HUES6 (cell line): Measurements from ENCODE around the gene EBPL.

Source experiments
- H3K27ac ChIP-seq: 2 replicates; pipeline ENCODE4 v1.7.0; 2013; ENCODE audit warnings: low read depth, mild to moderate bottlenecking, low read length, inconsistent platforms
- H3K27me3 ChIP-seq: 2 replicates; pipeline ENCODE4 v1.6.1; 2013; ENCODE audit warnings: low read length; ENCODE audit not compliant: control insufficient read depth, insufficient read depth
- H3K36me3 ChIP-seq: 2 replicates; pipeline ENCODE4 v1.6.1; 2013; ENCODE audit warnings: low read length; ENCODE audit not compliant: control insufficient read depth, insufficient read depth
- H3K4me1 ChIP-seq: 2 replicates; pipeline ENCODE4 v1.6.1; 2013; ENCODE audit warnings: low read length; ENCODE audit not compliant: control insufficient read depth, insufficient read depth
- H3K4me3 ChIP-seq: 2 replicates; pipeline ENCODE4 v1.5.1; 2013; ENCODE audit warnings: low read depth, low read length
- H3K9ac ChIP-seq: one replicate; pipeline ENCODE4 v1.6.1; 2013; ENCODE audit warnings: mild to moderate bottlenecking, low read length
- H3K9me3 ChIP-seq: 2 replicates; pipeline ENCODE4 v1.6.1; 2013; ENCODE audit warnings: low read depth, low read length; ENCODE audit not compliant: control insufficient read depth, insufficient read depth

The EBPL gene

GRCh38 chr13:49670828-49671227, 20.5 kb downstream of the EBPL start:
- Histone ChIP-seq H3K4me1 (no peaks in the 10 kb centered on the region), H3K27me3 (no peaks in the 10 kb centered on the region), H3K27ac (no peak overlapping the region), H3K36me3 (peaks cover 16% of the 10 kb centered on the region), H3K9me3 (no peaks in the 10 kb centered on the region), H3K4me3 (no peak overlapping the region), H3K9ac (no peak overlapping the region)

GRCh38 chr13:49669735-49670309, 21.5 kb downstream of the EBPL start:
- H3K9me3 ChIP-seq: no peaks in the 10 kb centered on the region
- no peaks in the 10 kb centered on the region for H3K4me1 ChIP-seq
- no peaks in the 10 kb centered on the region for H3K27me3 ChIP-seq
- no peak overlapping the region for H3K4me3 ChIP-seq
- peaks cover 16% of the 10 kb centered on the region for H3K36me3 ChIP-seq
- H3K9ac ChIP-seq: no peak overlapping the region
- no peak overlapping the region for H3K27ac ChIP-seq

- Histone ChIP-seq H3K27ac (no peak overlapping the region), H3K9ac (no peak overlapping the region), H3K36me3 (peaks cover 22% of the 10 kb centered on the region), H3K9me3 (no peaks in the 10 kb centered on the region), H3K4me3 (no peak overlapping the region), H3K27me3 (no peaks in the 10 kb centered on the region), H3K4me1 (no peaks in the 10 kb centered on the region)
These were observed 23.5 kb downstream of the EBPL start for GRCh38 chr13:49667773-49668172.

- no peaks in the 10 kb centered on the region for H3K27me3 ChIP-seq
- no peak overlapping the region for H3K9ac ChIP-seq
- no peaks in the 10 kb centered on the region for H3K4me1 ChIP-seq
- no peak overlapping the region for H3K4me3 ChIP-seq
- H3K27ac ChIP-seq: no peak overlapping the region
- no peaks in the 10 kb centered on the region for H3K9me3 ChIP-seq
- peaks cover 50% of the 10 kb centered on the region for H3K36me3 ChIP-seq
These were observed 26.7 kb downstream of the EBPL start for GRCh38 chr13:49664606-49665005.

- H3K27ac ChIP-seq: no peak overlapping the region
- H3K4me3 ChIP-seq: no peak overlapping the region
- no peak overlapping the region for H3K9ac ChIP-seq
- peaks cover 28% of the 10 kb centered on the region for H3K36me3 ChIP-seq
- H3K4me1 ChIP-seq: no peaks in the 10 kb centered on the region
- H3K27me3 ChIP-seq: no peaks in the 10 kb centered on the region
- H3K9me3 ChIP-seq: no peaks in the 10 kb centered on the region
These were observed 34.0 kb downstream of the EBPL start for GRCh38 chr13:49657241-49657641.

GRCh38 chr13:49655906-49656305, 35.4 kb downstream of the EBPL start:
- Histone ChIP-seq H3K4me1 (no peaks in the 10 kb centered on the region), H3K9ac (no peak overlapping the region), H3K27me3 (no peaks in the 10 kb centered on the region), H3K4me3 (no peak overlapping the region), H3K9me3 (no peaks in the 10 kb centered on the region), H3K36me3 (peaks cover 16% of the 10 kb centered on the region), H3K27ac (no peak overlapping the region)

- H3K36me3 ChIP-seq: no peaks in the 10 kb centered on the region; the same call in 1 of the 2 replicates
- H3K27me3 ChIP-seq: no peaks in the 10 kb centered on the region
- H3K4me1 ChIP-seq: no peaks in the 10 kb centered on the region
- no peak overlapping the region for H3K9ac ChIP-seq
- H3K27ac ChIP-seq: no peak overlapping the region
- H3K4me3 ChIP-seq: no peak overlapping the region
- no peaks in the 10 kb centered on the region for H3K9me3 ChIP-seq
These were observed 37.3 kb downstream of the EBPL start for GRCh38 chr13:49654011-49654410.

GRCh38 chr13:49653478-49653877, 37.8 kb downstream of the EBPL start:
- H3K9me3 ChIP-seq: no peaks in the 10 kb centered on the region
- no peak overlapping the region for H3K27ac ChIP-seq
- H3K4me1 ChIP-seq: no peaks in the 10 kb centered on the region
- H3K9ac ChIP-seq: no peak overlapping the region
- no peak overlapping the region for H3K4me3 ChIP-seq
- H3K27me3 ChIP-seq: no peaks in the 10 kb centered on the region
- H3K36me3 ChIP-seq: no peaks in the 10 kb centered on the region; the same call in 1 of the 2 replicates

GRCh38 chr13:49652355-49653305, 38.7 kb downstream of the EBPL start:
- H3K27ac ChIP-seq: no peak overlapping the region
- no peak overlapping the region for H3K4me3 ChIP-seq
- no peaks in the 10 kb centered on the region for H3K36me3 ChIP-seq
- no peaks in the 10 kb centered on the region for H3K9me3 ChIP-seq
- H3K4me1 ChIP-seq: no peaks in the 10 kb centered on the region
- H3K9ac ChIP-seq: no peak overlapping the region
- no peaks in the 10 kb centered on the region for H3K27me3 ChIP-seq

GRCh38 chr13:49651570-49652354, 39.5 kb downstream of the EBPL start:
- Histone ChIP-seq H3K9ac (no peak overlapping the region), H3K36me3 (no peaks in the 10 kb centered on the region), H3K9me3 (no peaks in the 10 kb centered on the region), H3K4me3 (no peak overlapping the region), H3K27ac (no peak overlapping the region), H3K27me3 (no peaks in the 10 kb centered on the region), H3K4me1 (no peaks in the 10 kb centered on the region)

- H3K9ac ChIP-seq: no peak overlapping the region
- no peaks in the 10 kb centered on the region for H3K27me3 ChIP-seq
- no peaks in the 10 kb centered on the region for H3K36me3 ChIP-seq
- H3K4me3 ChIP-seq: no peak overlapping the region
- no peaks in the 10 kb centered on the region for H3K4me1 ChIP-seq
- H3K27ac ChIP-seq: no peak overlapping the region
- no peaks in the 10 kb centered on the region for H3K9me3 ChIP-seq
These were observed 41.3 kb downstream of the EBPL start for GRCh38 chr13:49649963-49650312.
